Measurements from ENCODE around the gene C1QTNF6.
"Not testable (repeated sequence)": the region's sequence is repeated elsewhere in the genome, so short reads cannot be mapped to it uniquely, and the experiment has no call there.

C1QTNF6 gene

GRCh38 chr22:37187891-37188761, at the start of gene C1QTNF6:
Gene C1QTNF6, minus strand, starts transcription at chr22:37188247. Its CDS starts 34 bp downstream, at chr22:37188213.
- DNase-seq, result no peak

GRCh38 chr22:37235897-37236607, 48.0 kb upstream of the C1QTNF6 start:
- DNase-seq, result no peak

- DNase-seq, result no peak
These were observed 47.0 kb upstream of the C1QTNF6 start for GRCh38 chr22:37234736-37235711.

- no peak for DNase-seq
These were observed 45.9 kb upstream of the C1QTNF6 start for GRCh38 chr22:37233751-37234631.

GRCh38 chr22:37233371-37233750, 45.3 kb upstream of the C1QTNF6 start:
- not testable (repeated sequence) for DNase-seq

GRCh38 chr22:37232140-37232998, 44.3 kb upstream of the C1QTNF6 start:
- DNase-seq, result no peak

GRCh38 chr22:37231406-37232139, 43.5 kb upstream of the C1QTNF6 start:
- no peak for DNase-seq

GRCh38 chr22:37230673-37231405, 42.8 kb upstream of the C1QTNF6 start:
- no peak for DNase-seq

- peak; percentile 58 for DNase-seq
These were observed 42.0 kb upstream of the C1QTNF6 start for GRCh38 chr22:37229805-37230672.

- DNase-seq, result no peak
These were observed 41.2 kb upstream of the C1QTNF6 start for GRCh38 chr22:37229012-37229804.

GRCh38 chr22:37228106-37229011, 40.3 kb upstream of the C1QTNF6 start:
- DNase-seq, result no peak

GRCh38 chr22:37226514-37226913, 38.5 kb upstream of the C1QTNF6 start:
- no peak for DNase-seq

- DNase-seq, result no peak
These were observed 38.0 kb upstream of the C1QTNF6 start for GRCh38 chr22:37226087-37226486.

GRCh38 chr22:37225481-37225880, 37.4 kb upstream of the C1QTNF6 start:
- peak; percentile 73 for DNase-seq

- no peak for DNase-seq
These were observed 36.8 kb upstream of the C1QTNF6 start for GRCh38 chr22:37224757-37225420.

Measured in 8988T (cell line).